ENCODE measurements around the gene RCAN1. TPM values are rescaled to one million over a fixed set of nuclear protein-coding genes. Genes with fewer than 3 reads are reported as not detected.

RCAN1 gene
- total and polyA plus RNA-seq, 9 of the 15 experiments (the other 6 are each of a cell fraction or from before 2014, with no cell fraction given) = 4.4 to 16.5 (median 12.3) TPM

DNA sequence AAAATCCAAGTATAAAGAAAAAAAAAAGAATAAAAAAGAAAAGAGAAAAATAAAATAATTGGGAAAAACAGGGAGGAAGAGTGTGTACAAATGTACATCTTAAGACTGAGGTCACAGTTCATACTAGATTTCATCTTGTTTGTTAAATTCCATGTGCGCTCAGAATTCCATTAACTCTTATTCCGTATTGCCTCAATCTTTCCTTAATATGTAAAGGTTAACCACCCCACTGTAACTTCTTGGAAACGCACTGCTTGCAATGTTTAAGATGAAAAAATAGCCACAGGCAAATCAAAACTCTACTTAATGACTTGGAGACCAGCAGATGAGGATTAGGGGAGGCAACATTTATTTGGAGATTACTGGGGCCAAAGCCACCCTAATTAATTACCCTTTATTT, 79.0 kb downstream of the RCAN1 start (continued):
- TF ChIP-seq NR2C2 (CRISPR knock-in tag; IDR thresholded peaks at IDR 0.05) (no peak), NR2C2 (tag; IDR thresholded peaks at IDR 0.05) (no peak), ZNF347 (CRISPR knock-in tag; IDR thresholded peaks at IDR 0.05; ENCODE audit: low read depth) (no peak), BHLHE40 (IDR thresholded peaks at IDR 0.05; ENCODE audit: low read length) (no peak), BRD9 (IDR thresholded peaks at IDR 0.05; ENCODE audit: low read depth, partially characterized antibody) (no peak), SREBF1 (IDR thresholded peaks at IDR 0.05; ENCODE audit: borderline replicate concordance, low read depth, low read length) (no peak), ESRRB (CRISPR knock-in tag; IDR thresholded peaks at IDR 0.05; ENCODE audit: borderline replicate concordance) (no peak), ZNF274 (IDR thresholded peaks at IDR 0.05; ENCODE audit: borderline replicate concordance, low read depth, low read length) (no peak), PHTF2 (CRISPR knock-in tag; IDR thresholded peaks at IDR 0.05) (no peak)
- TF ChIP-seq, protein P1, sequence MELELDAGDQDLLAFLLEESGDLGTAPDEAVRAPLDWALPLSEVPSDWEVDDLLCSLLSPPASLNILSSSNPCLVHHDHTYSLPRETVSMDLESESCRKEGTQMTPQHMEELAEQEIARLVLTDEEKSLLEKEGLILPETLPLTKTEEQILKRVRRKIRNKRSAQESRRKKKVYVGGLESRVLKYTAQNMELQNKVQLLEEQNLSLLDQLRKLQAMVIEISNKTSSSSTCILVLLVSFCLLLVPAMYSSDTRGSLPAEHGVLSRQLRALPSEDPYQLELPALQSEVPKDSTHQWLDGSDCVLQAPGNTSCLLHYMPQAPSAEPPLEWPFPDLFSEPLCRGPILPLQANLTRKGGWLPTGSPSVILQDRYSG (tag; conservative IDR thresholded peaks at IDR 0.05; ENCODE audit: low read depth) = no peak
- TF ChIP-seq, protein P2, sequence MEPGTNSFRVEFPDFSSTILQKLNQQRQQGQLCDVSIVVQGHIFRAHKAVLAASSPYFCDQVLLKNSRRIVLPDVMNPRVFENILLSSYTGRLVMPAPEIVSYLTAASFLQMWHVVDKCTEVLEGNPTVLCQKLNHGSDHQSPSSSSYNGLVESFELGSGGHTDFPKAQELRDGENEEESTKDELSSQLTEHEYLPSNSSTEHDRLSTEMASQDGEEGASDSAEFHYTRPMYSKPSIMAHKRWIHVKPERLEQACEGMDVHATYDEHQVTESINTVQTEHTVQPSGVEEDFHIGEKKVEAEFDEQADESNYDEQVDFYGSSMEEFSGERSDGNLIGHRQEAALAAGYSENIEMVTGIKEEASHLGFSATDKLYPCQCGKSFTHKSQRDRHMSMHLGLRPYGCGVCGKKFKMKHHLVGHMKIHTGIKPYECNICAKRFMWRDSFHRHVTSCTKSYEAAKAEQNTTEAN (CRISPR knock-in tag; IDR thresholded peaks at IDR 0.05) = no peak
- TF ChIP-seq, protein P3, sequence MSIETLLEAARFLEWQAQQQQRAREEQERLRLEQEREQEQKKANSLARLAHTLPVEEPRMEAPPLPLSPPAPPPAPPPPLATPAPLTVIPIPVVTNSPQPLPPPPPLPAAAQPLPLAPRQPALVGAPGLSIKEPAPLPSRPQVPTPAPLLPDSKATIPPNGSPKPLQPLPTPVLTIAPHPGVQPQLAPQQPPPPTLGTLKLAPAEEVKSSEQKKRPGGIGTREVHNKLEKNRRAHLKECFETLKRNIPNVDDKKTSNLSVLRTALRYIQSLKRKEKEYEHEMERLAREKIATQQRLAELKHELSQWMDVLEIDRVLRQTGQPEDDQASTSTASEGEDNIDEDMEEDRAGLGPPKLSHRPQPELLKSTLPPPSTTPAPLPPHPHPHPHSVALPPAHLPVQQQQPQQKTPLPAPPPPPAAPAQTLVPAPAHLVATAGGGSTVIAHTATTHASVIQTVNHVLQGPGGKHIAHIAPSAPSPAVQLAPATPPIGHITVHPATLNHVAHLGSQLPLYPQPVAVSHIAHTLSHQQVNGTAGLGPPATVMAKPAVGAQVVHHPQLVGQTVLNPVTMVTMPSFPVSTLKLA (conservative IDR thresholded peaks at IDR 0.05) = no peak
- TF ChIP-seq, protein P4, sequence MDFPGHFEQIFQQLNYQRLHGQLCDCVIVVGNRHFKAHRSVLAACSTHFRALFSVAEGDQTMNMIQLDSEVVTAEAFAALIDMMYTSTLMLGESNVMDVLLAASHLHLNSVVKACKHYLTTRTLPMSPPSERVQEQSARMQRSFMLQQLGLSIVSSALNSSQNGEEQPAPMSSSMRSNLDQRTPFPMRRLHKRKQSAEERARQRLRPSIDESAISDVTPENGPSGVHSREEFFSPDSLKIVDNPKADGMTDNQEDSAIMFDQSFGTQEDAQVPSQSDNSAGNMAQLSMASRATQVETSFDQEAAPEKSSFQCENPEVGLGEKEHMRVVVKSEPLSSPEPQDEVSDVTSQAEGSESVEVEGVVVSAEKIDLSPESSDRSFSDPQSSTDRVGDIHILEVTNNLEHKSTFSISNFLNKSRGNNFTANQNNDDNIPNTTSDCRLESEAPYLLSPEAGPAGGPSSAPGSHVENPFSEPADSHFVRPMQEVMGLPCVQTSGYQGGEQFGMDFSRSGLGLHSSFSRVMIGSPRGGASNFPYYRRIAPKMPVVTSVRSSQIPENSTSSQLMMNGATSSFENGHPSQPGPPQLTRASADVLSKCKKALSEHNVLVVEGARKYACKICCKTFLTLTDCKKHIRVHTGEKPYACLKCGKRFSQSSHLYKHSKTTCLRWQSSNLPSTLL (IDR thresholded peaks at IDR 0.05) = no peak
- TF ChIP-seq, protein P5, sequence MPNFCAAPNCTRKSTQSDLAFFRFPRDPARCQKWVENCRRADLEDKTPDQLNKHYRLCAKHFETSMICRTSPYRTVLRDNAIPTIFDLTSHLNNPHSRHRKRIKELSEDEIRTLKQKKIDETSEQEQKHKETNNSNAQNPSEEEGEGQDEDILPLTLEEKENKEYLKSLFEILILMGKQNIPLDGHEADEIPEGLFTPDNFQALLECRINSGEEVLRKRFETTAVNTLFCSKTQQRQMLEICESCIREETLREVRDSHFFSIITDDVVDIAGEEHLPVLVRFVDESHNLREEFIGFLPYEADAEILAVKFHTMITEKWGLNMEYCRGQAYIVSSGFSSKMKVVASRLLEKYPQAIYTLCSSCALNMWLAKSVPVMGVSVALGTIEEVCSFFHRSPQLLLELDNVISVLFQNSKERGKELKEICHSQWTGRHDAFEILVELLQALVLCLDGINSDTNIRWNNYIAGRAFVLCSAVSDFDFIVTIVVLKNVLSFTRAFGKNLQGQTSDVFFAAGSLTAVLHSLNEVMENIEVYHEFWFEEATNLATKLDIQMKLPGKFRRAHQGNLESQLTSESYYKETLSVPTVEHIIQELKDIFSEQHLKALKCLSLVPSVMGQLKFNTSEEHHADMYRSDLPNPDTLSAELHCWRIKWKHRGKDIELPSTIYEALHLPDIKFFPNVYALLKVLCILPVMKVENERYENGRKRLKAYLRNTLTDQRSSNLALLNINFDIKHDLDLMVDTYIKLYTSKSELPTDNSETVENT (CRISPR knock-in tag; IDR thresholded peaks at IDR 0.05) = no peak
